Neural cell (in vitro differentiated cells): ENCODE results near the gene TRPT1.

Experiments
- CTCF ChIP-seq: fragments of 450-650 bp; IDR thresholded peaks from 2 replicates; pipeline ENCODE4 v1.5.1; 2014; ENCODE audit warnings: antibody characterized with exemption, mild to moderate bottlenecking, moderate library complexity; ENCODE audit not compliant: poor library complexity, severe bottlenecking
- EZH2 ChIP-seq: fragments of 200-600, 300-800 bp; shearing (Covaris generic), sonication (generic); IDR thresholded peaks from 2 replicates; pipeline ENCODE4 v1.6.1; 2014; ENCODE audit warnings: antibody characterized with exemption, low read length, borderline replicate concordance, mild to moderate bottlenecking; ENCODE audit not compliant: insufficient read depth, poor library complexity, severe bottlenecking
- MXI1 ChIP-seq: fragments of 450-650 bp; conservative IDR thresholded peaks from 2 replicates; pipeline ENCODE4 v1.6.1; 2014; ENCODE audit warnings: antibody characterized with exemption, mild to moderate bottlenecking; ENCODE audit not compliant: poor library complexity, severe bottlenecking
- POLR2AphosphoS5 ChIP-seq: IDR thresholded peaks from 2 replicates; pipeline ENCODE4 v1.6.1; 2012
- TAF1 ChIP-seq: IDR thresholded peaks from 2 replicates; pipeline ENCODE4 v1.6.1; 2012; ENCODE audit warnings: low read depth

DNA sequence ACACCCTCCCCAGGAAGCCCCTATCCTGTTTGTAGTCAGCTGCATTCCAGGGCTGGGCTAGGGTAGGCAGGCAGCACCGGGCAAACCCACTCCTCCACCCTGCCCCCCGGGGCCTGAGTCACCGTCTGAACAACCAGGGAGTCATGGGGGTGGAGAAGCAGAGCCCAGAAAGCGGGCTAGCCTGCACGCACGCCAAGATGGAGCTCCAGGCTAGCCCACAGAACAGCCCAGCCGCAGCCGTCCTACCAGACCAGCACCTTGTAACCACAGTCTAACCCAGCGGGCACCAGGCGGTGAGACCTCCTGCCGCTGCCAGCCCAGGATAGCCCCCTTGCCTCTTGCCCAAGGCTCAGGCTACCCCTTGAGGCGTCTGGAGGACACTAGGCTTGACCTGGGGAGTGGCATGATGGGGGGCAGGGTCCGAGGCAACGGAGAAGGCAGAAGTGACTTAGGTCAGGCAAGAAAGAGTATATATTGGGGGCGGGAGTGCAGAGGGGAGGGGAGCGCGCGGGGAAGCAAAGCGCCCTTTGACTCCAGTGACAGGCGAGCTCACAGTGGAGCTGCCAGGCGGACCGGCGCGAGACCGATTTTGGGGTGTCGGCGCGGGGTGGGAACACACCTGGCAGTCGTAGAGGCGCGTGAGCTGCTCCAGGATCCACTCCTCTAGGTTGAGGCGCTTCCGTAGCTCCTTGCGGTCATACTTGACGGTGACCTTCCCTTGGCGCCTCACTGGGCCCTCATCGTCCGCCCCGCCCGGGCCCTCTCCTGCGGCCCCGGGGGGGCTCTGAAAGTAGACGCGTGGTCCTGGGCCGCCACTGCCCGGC is 20.0 kb upstream of the TRPT1 start:
- TF ChIP-seq CTCF = no peak
- TF ChIP-seq MXI1 = no peak
- no peak for TF ChIP-seq EZH2
- TF ChIP-seq POLR2AphosphoS5 = no peak
- no peak for TF ChIP-seq TAF1
